SU-DHL-6 (cell line): ENCODE results near the gene RPS6KA5.

ENCODE experiments used
- H2AFZ ChIP-seq: fragments of 200-600 bp; sonication (generic); 2 replicates; pipeline ENCODE4 v1.6.1; 2014; ENCODE audit warnings: low read depth, mild to moderate bottlenecking, moderate library complexity, mixed read lengths, antibody characterized with exemption, low read length; ENCODE audit not compliant: severe bottlenecking
- H3F3A ChIP-seq: fragments of 200-600 bp; shearing (Covaris generic); 2 replicates; pipeline ENCODE4 v1.6.0; 2016; ENCODE audit warnings: antibody characterized with exemption, mild to moderate bottlenecking; ENCODE audit not compliant: insufficient read depth
- H3K27ac ChIP-seq: fragments of 200-600 bp; sonication (generic); 2 replicates; pipeline ENCODE4 v1.5.1; 2016; ENCODE audit warnings: low read depth, mild to moderate bottlenecking, low read length, moderate library complexity, mixed read lengths
- H3K27me3 ChIP-seq: fragments of 200-600 bp; sonication (generic), shearing (Covaris generic); 2 replicates; pipeline ENCODE4 v1.6.0; 2014; ENCODE audit warnings: mild to moderate bottlenecking, low read length
- H3K36me3 ChIP-seq: fragments of 200-600 bp; sonication (generic); 2 replicates; pipeline ENCODE4 v1.6.1; 2014; ENCODE audit warnings: mild to moderate bottlenecking, low read length, mixed read lengths
- H3K4me2 ChIP-seq: fragments of 300-600, 200-600 bp; shearing (Covaris generic), sonication (generic); 2 replicates; pipeline ENCODE4 v1.6.0; 2014; ENCODE audit warnings: low read length, low read depth, mild to moderate bottlenecking; ENCODE audit not compliant: poor library complexity, severe bottlenecking
- H3K4me3 ChIP-seq: fragments of 200-600 bp; sonication (generic); 2 replicates; pipeline ENCODE4 v1.5.1; 2014; ENCODE audit warnings: antibody characterized with exemption, low read length, mild to moderate bottlenecking, mixed read lengths; ENCODE audit not compliant: insufficient read depth, poor library complexity, severe bottlenecking
- H3K79me2 ChIP-seq: fragments of 200-600 bp; sonication (generic); 2 replicates; pipeline ENCODE4 v1.6.1; 2014; ENCODE audit warnings: mild to moderate bottlenecking, low read length, moderate library complexity; ENCODE audit not compliant: insufficient read depth
- H3K9ac ChIP-seq: fragments of 200-600 bp; sonication (generic); 2 replicates; pipeline ENCODE4 v1.7.0; 2014; ENCODE audit warnings: mild to moderate bottlenecking, low read length
- H3K9me2 ChIP-seq: fragments of 200-600 bp; sonication (generic); replicated peaks from 2 replicates; pipeline ENCODE4 v1.6.1; 2014; ENCODE audit warnings: low read length; ENCODE audit not compliant: insufficient read depth
- H3K9me3 ChIP-seq: fragments of 200-600 bp; sonication (generic); 2 replicates; pipeline ENCODE4 v1.6.1; 2014; ENCODE audit warnings: low read length, mixed read lengths; ENCODE audit not compliant: insufficient read depth
- H4K20me1 ChIP-seq: fragments of 200-600 bp; sonication (generic); 2 replicates; pipeline ENCODE4 v1.6.1; 2014; ENCODE audit warnings: low read depth, mild to moderate bottlenecking, antibody characterized with exemption, low read length, moderate library complexity, mixed read lengths
- CTCF ChIP-seq: fragments of 200-600 bp; sonication (generic); IDR thresholded peaks from one replicate; pipeline ENCODE4 v1.5.1; 2017; ENCODE audit warnings: antibody characterized with exemption, mild to moderate bottlenecking, low read length, moderate library complexity; ENCODE audit not compliant: insufficient read depth, poor library complexity, severe bottlenecking
- EZH2phosphoT487 ChIP-seq: fragments of 200-600 bp; sonication (generic), shearing (Covaris generic); conservative IDR thresholded peaks from 2 replicates; pipeline ENCODE4 v1.6.1; 2018; ENCODE audit warnings: mild to moderate bottlenecking, antibody characterized with exemption, low read length, moderate library complexity, mixed read lengths

The RPS6KA5 gene

GRCh38 chr14:91060351-91061055 is at the start of gene RPS6KA5:
Gene RPS6KA5, minus strand, starts transcription at chr14:91060641. Its CDS starts 207 bp downstream, at chr14:91060434.
- peaks cover 4% of the 10 kb centered on the region; the same call in 1 of the 2 replicates for H3F3A ChIP-seq

GRCh38 chr14:91108941-91109611 is 48.6 kb upstream of the RPS6KA5 start:
- no peaks in the 10 kb centered on the region for H3K9me3 ChIP-seq
- H3K9me2 ChIP-seq = no peaks in the 10 kb centered on the region
- no peaks in the 10 kb centered on the region for H4K20me1 ChIP-seq
- no peak overlapping the region for H3K27ac ChIP-seq
- H3K79me2 ChIP-seq = 0 out of 2 replicates have a peak, but pooled peaks cover under 1% of the 10 kb centered on the region
- no peak overlapping the region for H3K4me3 ChIP-seq
- TF ChIP-seq EZH2phosphoT487 (no peak), CTCF (no peak)
- no peaks in the 10 kb centered on the region for H3K27me3 ChIP-seq
- H3K36me3 ChIP-seq = no peaks in the 10 kb centered on the region
- H3K4me2 ChIP-seq = no peak overlapping the region
- no peak overlapping the region for H2AFZ ChIP-seq
- H3K9ac ChIP-seq = no peak overlapping the region
- no peaks in the 10 kb centered on the region for H3F3A ChIP-seq

More at GRCh38 chr14:91060351-91061055, at the start of gene RPS6KA5:
- H3K36me3 ChIP-seq = no peaks in the 10 kb centered on the region
- H3K27ac ChIP-seq = peak within 1 kb of the TSS; percentile 79
- H3K4me2 ChIP-seq = peak within 1 kb of the TSS; percentile 94
- no peaks in the 10 kb centered on the region for H4K20me1 ChIP-seq
- TF ChIP-seq EZH2phosphoT487 (no peak), CTCF (no peak)
- peak within 1 kb of the TSS; percentile 94 for H3K4me3 ChIP-seq
- peak within 1 kb of the TSS; percentile 85 for H2AFZ ChIP-seq
- H3K9ac ChIP-seq = peak within 1 kb of the TSS; percentile 80
- H3K27me3 ChIP-seq = no peaks in the 10 kb centered on the region
- no peaks in the 10 kb centered on the region for H3K9me2 ChIP-seq
- no peaks in the 10 kb centered on the region for H3K9me3 ChIP-seq
- H3K79me2 ChIP-seq = peaks cover 13% of the 10 kb centered on the region; the same call in 1 of the 2 replicates

- no peaks in the 10 kb centered on the region for H3F3A ChIP-seq
- H3K36me3 ChIP-seq = no peaks in the 10 kb centered on the region
- H3K4me3 ChIP-seq = no peak overlapping the region
- no peak overlapping the region for H3K27ac ChIP-seq
- H2AFZ ChIP-seq = no peak overlapping the region
- no peak overlapping the region for H3K9ac ChIP-seq
- H3K79me2 ChIP-seq = no peaks in the 10 kb centered on the region
- H3K9me2 ChIP-seq = no peaks in the 10 kb centered on the region
- no peak overlapping the region for H3K4me2 ChIP-seq
- TF ChIP-seq EZH2phosphoT487 = no peak
- TF ChIP-seq CTCF = no peak
- H4K20me1 ChIP-seq = no peaks in the 10 kb centered on the region
- H3K9me3 ChIP-seq = no peaks in the 10 kb centered on the region
- no peaks in the 10 kb centered on the region for H3K27me3 ChIP-seq
Observed at GRCh38 chr14:91103116-91103515, 42.7 kb upstream of the RPS6KA5 start.
